Body of pancreas (tissue), 4 donors: ENCODE measurements around the gene NAA25. TPM values are rescaled to one million over a fixed set of nuclear protein-coding genes. Genes with fewer than 3 reads are reported as not detected.
A peak's percentile ranks its signal among the peaks of the same experiment; 100 is the strongest.

Experiments
- ATAC-seq: fragments of 150-250 bp; one replicate; pipeline ENCODE4 v1.9.1; 2016
- DNase-seq, 4 donors: peaks; one replicate each; pipeline ENCODE4 v3.0.0-alpha.2; 2019
- H3K27ac ChIP-seq, 4 donors: fragments of 200-600 bp; sonication (generic); 1 replicate in 3 of 4; 2 replicates in 1 of 4; pipeline versions ENCODE4 v1.5.1 to v1.6.1; 2016 to 2019; ENCODE audit warnings: mild to moderate bottlenecking in 1 of 4, mixed read lengths in 1 of 4, moderate library complexity in 1 of 4
- H3K27me3 ChIP-seq, 2 donors: fragments of 200-600 bp; sonication (generic); one replicate each; pipeline ENCODE4 v1.6.0; 2016; ENCODE audit warnings: mild to moderate bottlenecking in 1 of 2
- H3K36me3 ChIP-seq, 2 donors: fragments of 200-600 bp; sonication (generic); replicated peaks in 1 of 2; 2 replicates each; pipeline ENCODE4 v1.5.1; 2016; ENCODE audit warnings: low read depth in 2 of 2; ENCODE audit not compliant: insufficient read depth in 1 of 2
- H3K4me1 ChIP-seq: fragments of 200-600 bp; sonication (generic); one replicate; pipeline ENCODE4 v1.6.0; 2016
- H3K4me3 ChIP-seq, 2 donors: fragments of 200-600 bp; sonication (generic); 1 replicate in 1 of 2; 2 replicates in 1 of 2; pipeline ENCODE4 v1.5.1; 2016 to 2019
- H3K9me3 ChIP-seq, 3 donors: fragments of 200-600 bp; sonication (generic); 1 replicate in 2 of 3; 2 replicates in 1 of 3; pipeline ENCODE4 v1.5.1; 2016
- CTCF ChIP-seq, 7 experiments: fragments of 450-650 bp in 4 of 7; fragments of 200-600 bp in 3 of 7; sonication (generic) in 3 of 7; IDR thresholded peaks; one replicate each; pipeline ENCODE4 v1.5.1; 2016 to 2019; ENCODE audit warnings: antibody characterized with exemption in 7 of 7
- POLR2A ChIP-seq, 3 donors: fragments of 450-650 bp; IDR thresholded peaks; one replicate each; pipeline ENCODE4 v1.6.1; 2016; ENCODE audit warnings: antibody characterized with exemption in 3 of 3, mild to moderate bottlenecking in 2 of 3
- WGBS, 2 donors: methylation state at CpG; one replicate each; pipeline ENCODE4 v1.1.5; 2017; 5-methylcytosine and 5-hydroxymethylcytosine counted together
- intact Hi-C: fragments of 100-400 bp; cut with DNase I; formaldehyde crosslinking; loops from one replicate; pipeline ENCODE4 v1.15.1; 2023
- total RNA-seq, 2 donors: library from RNA; depleted of rRNA; stranded (reverse); fragments of >200 nt; gene quantifications; one replicate each; pipeline ENCODE4 v1.1.0, GENCODE V29; 2016

Gene NAA25
- total RNA-seq, 2 donors from 2014 or later, result 12.5 to 17.6 TPM

GRCh38 chr12:112125250-112125999 is 16.8 kb upstream of the NAA25 start, which contains the start of gene TRAFD1:
TRAFD1 (plus strand) TSS chr12:112125560; CDS start chr12:112130523, 4,963 bp downstream.
- TF ChIP-seq POLR2A (IDR thresholded peaks at IDR 0.05) (peak; percentile 57 to 91 (median 85)), CTCF (IDR thresholded peaks at IDR 0.05) (no peak)
- no peaks in the 10 kb centered on the region for H3K9me3 ChIP-seq
- DNase-seq, result peak; percentile 96 to 98 (median 97)
- peak within 1 kb of the TSS; percentile 54 to 61 for H3K4me3 ChIP-seq
- intact Hi-C loops, result no loop called here
- peak within 1 kb of the TSS; percentile 43 to 86 (median 70) for H3K27ac ChIP-seq
- H3K27me3 ChIP-seq, result no peaks in the 10 kb centered on the region
- peak; percentile 99 for ATAC-seq
- WGBS, 2 donors, result 0% methylated on average over 2 to 56 of the region's 63 CpGs
- H3K36me3 ChIP-seq, result no peaks in the 10 kb centered on the region
- peaks cover 36% of the 10 kb centered on the region for H3K4me1 ChIP-seq

- Histone ChIP-seq H3K27ac (no peak overlapping the region), H3K9me3 (no peaks in the 10 kb centered on the region), H3K36me3 (no peaks in the 10 kb centered on the region), H3K4me3 (no peak overlapping the region), H3K4me1 (peaks cover 35% of the 10 kb centered on the region), H3K27me3 (no peaks in the 10 kb centered on the region)
- ATAC-seq, result no peak
- TF ChIP-seq POLR2A (IDR thresholded peaks at IDR 0.05) (no peak), CTCF (IDR thresholded peaks at IDR 0.05) (no peak)
- intact Hi-C loops, result no loop called here
- DNase-seq, result peak in 1 of 4 donors; percentile 1
- WGBS, 2 donors, result 0% methylated on average over 1 of the region's 1 CpG
These were observed 16.3 kb upstream of the NAA25 start for GRCh38 chr12:112124918-112125249.

GRCh38 chr12:112122823-112123690 is 14.5 kb upstream of the NAA25 start:
- intact Hi-C loops, result no loop called here
- Histone ChIP-seq H3K4me1 (peaks cover 35% of the 10 kb centered on the region), H3K36me3 (no peaks in the 10 kb centered on the region), H3K4me3 (no peak overlapping the region), H3K9me3 (no peaks in the 10 kb centered on the region), H3K27me3 (no peaks in the 10 kb centered on the region), H3K27ac (peak overlapping the region in 3 of 4 donors; percentile 14 to 84 (median 77))
- TF ChIP-seq CTCF (IDR thresholded peaks at IDR 0.05) (no peak), POLR2A (IDR thresholded peaks at IDR 0.05) (no peak)
- ATAC-seq (no peak), DNase-seq (no peak)
- 53 to 56% methylated on average over 12 of the region's 12 CpGs for WGBS, 2 donors

GRCh38 chr12:112121780-112122565 is 13.4 kb upstream of the NAA25 start:
- no peaks in the 10 kb centered on the region for H3K27me3 ChIP-seq
- peak overlapping the region; percentile 14 to 84 (median 67) for H3K27ac ChIP-seq
- no peaks in the 10 kb centered on the region for H3K9me3 ChIP-seq
- DNase-seq (peak; percentile 87 to 93 (median 92)), ATAC-seq (peak; percentile 36)
- TF ChIP-seq CTCF (IDR thresholded peaks at IDR 0.05), result no peak
- TF ChIP-seq POLR2A (IDR thresholded peaks at IDR 0.05), result no peak
- H3K4me3 ChIP-seq, result no peak overlapping the region
- H3K36me3 ChIP-seq, result no peaks in the 10 kb centered on the region
- 33 to 35% methylated on average over 11 of the region's 11 CpGs for WGBS, 2 donors
- H3K4me1 ChIP-seq, result peaks cover 32% of the 10 kb centered on the region
- intact Hi-C loops, result no loop called here
